H9 (cell line): ENCODE measurements around the gene SERINC1. TPM values are rescaled to one million over a fixed set of nuclear protein-coding genes. Genes with fewer than 3 reads are reported as not detected.

ENCODE experiments used
- DNase-seq: peaks from one replicate; pipeline ENCODE4 v3.0.0-alpha.2; 2017
- H2AFZ ChIP-seq: one replicate; pipeline ENCODE4 v1.6.1; 2013; ENCODE audit warnings: mild to moderate bottlenecking, low read length, control low read depth, moderate library complexity
- H2AK5ac ChIP-seq: 2 replicates; pipeline ENCODE4 v1.6.1; 2013; ENCODE audit warnings: low read length, control low read depth, mixed read lengths; ENCODE audit not compliant: insufficient read length
- H2BK120ac ChIP-seq: one replicate; pipeline ENCODE4 v1.6.1; 2013; ENCODE audit warnings: low read depth, mild to moderate bottlenecking, low read length, control low read depth, inconsistent platforms; ENCODE audit not compliant: poor library complexity, severe bottlenecking
- H2BK12ac ChIP-seq: 2 replicates; pipeline ENCODE4 v1.6.1; 2013; ENCODE audit warnings: low read length, control low read depth, mixed read lengths, low read depth; ENCODE audit not compliant: insufficient read length
- H2BK15ac ChIP-seq: 2 replicates; pipeline ENCODE4 v1.6.1; 2013; ENCODE audit warnings: low read depth, low read length, control low read depth
- H2BK20ac ChIP-seq: one replicate; pipeline ENCODE4 v1.6.1; 2013; ENCODE audit warnings: low read depth, mild to moderate bottlenecking, low read length, control low read depth, inconsistent platforms; ENCODE audit not compliant: poor library complexity, severe bottlenecking
- H2BK5ac ChIP-seq: 2 replicates; pipeline ENCODE4 v1.6.1; 2013; ENCODE audit warnings: low read length, control low read depth, mixed read lengths; ENCODE audit not compliant: insufficient read length
- H3K14ac ChIP-seq: 2 replicates; pipeline ENCODE4 v1.6.1; 2013; ENCODE audit warnings: low read length, control low read depth; ENCODE audit not compliant: insufficient read depth
- H3K18ac ChIP-seq: 2 replicates; pipeline ENCODE4 v1.6.1; 2013; ENCODE audit warnings: low read depth, mild to moderate bottlenecking, mixed read lengths, low read length, control low read depth; ENCODE audit not compliant: insufficient read length
- H3K23ac ChIP-seq: 2 replicates; pipeline ENCODE4 v1.6.1; 2013; ENCODE audit warnings: low read length, control low read depth, mixed read lengths, low read depth; ENCODE audit not compliant: insufficient read length
- H3K23me2 ChIP-seq: 2 replicates; pipeline ENCODE4 v1.6.1; 2013; ENCODE audit warnings: low read depth, mild to moderate bottlenecking, mixed read lengths, low read length, control low read depth; ENCODE audit not compliant: insufficient read length, poor library complexity, severe bottlenecking
- H3K27ac ChIP-seq: 2 replicates; pipeline ENCODE4 v1.5.1; 2013; ENCODE audit warnings: low read length, control low read depth, mixed read lengths, low read depth; ENCODE audit not compliant: insufficient read length
- H3K27me3 ChIP-seq: 2 replicates; pipeline ENCODE4 v1.6.1; 2013; ENCODE audit warnings: low read length, control low read depth, inconsistent platforms; ENCODE audit not compliant: insufficient read depth
- H3K4ac ChIP-seq: 2 replicates; pipeline ENCODE4 v1.6.1; 2013; ENCODE audit warnings: low read depth, mild to moderate bottlenecking, control low read depth, inconsistent platforms, low read length, moderate library complexity
- H3K4me1 ChIP-seq: 2 replicates; pipeline ENCODE4 v1.6.1; 2013; ENCODE audit warnings: low read length, control low read depth, inconsistent platforms; ENCODE audit not compliant: insufficient read depth
- H3K4me2 ChIP-seq: 2 replicates; pipeline ENCODE4 v1.6.1; 2013; ENCODE audit warnings: low read length, control low read depth, mixed read lengths; ENCODE audit not compliant: insufficient read length, insufficient read depth
- H3K56ac ChIP-seq: 2 replicates; pipeline ENCODE4 v1.6.1; 2013; ENCODE audit warnings: low read depth, mild to moderate bottlenecking, mixed read lengths, low read length, control low read depth; ENCODE audit not compliant: insufficient read length
- H3K79me1 ChIP-seq: 2 replicates; pipeline ENCODE4 v1.6.1; 2013; ENCODE audit warnings: low read depth, mild to moderate bottlenecking, moderate library complexity, low read length, control low read depth, inconsistent platforms; ENCODE audit not compliant: insufficient read depth, poor library complexity, severe bottlenecking
- H3K79me2 ChIP-seq: 2 replicates; pipeline ENCODE4 v1.6.1; 2013; ENCODE audit warnings: low read length, control low read depth, inconsistent platforms; ENCODE audit not compliant: insufficient read depth
- H3K9ac ChIP-seq: 2 replicates; pipeline ENCODE4 v1.6.1; 2013; ENCODE audit warnings: low read length, control low read depth, mixed read lengths; ENCODE audit not compliant: insufficient read length; ENCODE audit errors: extremely low read depth
- H3K9me3 ChIP-seq: one replicate; pipeline ENCODE4 v1.6.1; 2013; ENCODE audit warnings: low read depth, low read length, inconsistent platforms; ENCODE audit not compliant: control insufficient read depth
- H3T11ph ChIP-seq: one replicate; pipeline ENCODE4 v1.6.1; 2013; ENCODE audit warnings: mild to moderate bottlenecking, low read length, control low read depth, inconsistent platforms
- H4K20me1 ChIP-seq: one replicate; pipeline ENCODE4 v1.6.1; 2013; ENCODE audit not compliant: control insufficient read depth, insufficient read length, insufficient read depth
- H4K5ac ChIP-seq: 2 replicates; pipeline ENCODE4 v1.6.1; 2013; ENCODE audit warnings: low read depth, mild to moderate bottlenecking, mixed read lengths, low read length, control low read depth; ENCODE audit not compliant: insufficient read length
- H4K8ac ChIP-seq: replicated peaks from 2 replicates; pipeline ENCODE4 v1.6.1; 2013; ENCODE audit warnings: low read length, control low read depth, mixed read lengths, low read depth; ENCODE audit not compliant: insufficient read length
- H4K91ac ChIP-seq: 2 replicates; pipeline ENCODE4 v1.6.1; 2013; ENCODE audit warnings: low read depth, mild to moderate bottlenecking, moderate library complexity, mixed read lengths, low read length, control low read depth; ENCODE audit not compliant: insufficient read length
- H3K27ac Mint-ChIP-seq, 3 experiments: 2 replicates in 2 of 3; 3 replicates in 1 of 3; pipeline ENCODE4 v1.8.0; 2020 to 2021; ENCODE audit warnings: mixed read lengths in 3 of 3, mild to moderate bottlenecking in 1 of 3, moderate library complexity in 1 of 3
- H3K27me3 Mint-ChIP-seq: 2 replicates; pipeline ENCODE4 v1.8.0; 2021; ENCODE audit warnings: low read depth, mild to moderate bottlenecking, moderate library complexity, mixed read lengths
- H3K36me3 Mint-ChIP-seq, 3 experiments: 2 replicates in 2 of 3; 3 replicates in 1 of 3; pipeline ENCODE4 v1.8.0; 2020 to 2021; ENCODE audit warnings: low read depth in 3 of 3, mixed read lengths in 3 of 3; ENCODE audit not compliant: insufficient read depth in 1 of 3
- H3K4me1 Mint-ChIP-seq, 2 experiments: 2 replicates each; pipeline ENCODE4 v1.8.0; 2020; ENCODE audit warnings: mixed read lengths in 2 of 2
- H3K4me3 Mint-ChIP-seq, 2 experiments: 2 replicates in 1 of 2; 3 replicates in 1 of 2; pipeline ENCODE4 v1.8.0; 2020 to 2021; ENCODE audit warnings: mild to moderate bottlenecking in 2 of 2, mixed read lengths in 2 of 2, moderate library complexity in 1 of 2
- H3K9me3 Mint-ChIP-seq, 2 experiments: 2 replicates in 1 of 2; 3 replicates in 1 of 2; pipeline ENCODE4 v1.8.0; 2020; ENCODE audit warnings: mild to moderate bottlenecking in 2 of 2, mixed read lengths in 2 of 2, moderate library complexity in 1 of 2
- CTCF ChIP-seq: fragments of 200-600 bp; sonication (generic); conservative IDR thresholded peaks from 3 replicates; pipeline ENCODE4 v1.8.0; 2021; ENCODE audit warnings: antibody characterized with exemption, mild to moderate bottlenecking
- WGBS: extraction: QIAGEN DNeasy Blood & Tissue Kit; methylation state at CpG from one replicate; pipeline ENCODE4 v1.1.7; 2013; ENCODE audit warnings: missing lambda C conversion rate, low lambda C conversion rate, mixed read lengths; ENCODE audit not compliant: insufficient read length; ENCODE audit errors: extremely low coverage; 5-methylcytosine and 5-hydroxymethylcytosine counted together
- total RNA-seq: library from RNA; stranded (reverse); gene quantifications from 2 replicates; pipeline ENCODE4 v1.2.1, GENCODE V29; 2021

The SERINC1 gene
- total RNA-seq, 1 experiment from 2014 or later: 48.4 TPM

GRCh38 chr6:122426597-122426996, 45.0 kb downstream of the SERINC1 start:
- peaks cover 8 to 72% (median 50%) of the 10 kb centered on the region in 3 experiments; a peak in 6 of 7 replicates for H3K36me3 Mint-ChIP-seq
- no peak overlapping the region for H3K4me2 ChIP-seq
- H4K5ac ChIP-seq: no peak overlapping the region
- no peaks in the 10 kb centered on the region for H3K27me3 ChIP-seq
- no peak overlapping the region for H3K4ac ChIP-seq
- H3K23ac ChIP-seq: no peak overlapping the region
- H2BK15ac ChIP-seq: no peak overlapping the region
- H2BK12ac ChIP-seq: no peak overlapping the region
- H2BK5ac ChIP-seq: no peak overlapping the region
- DNase-seq: no peak
- no peak overlapping the region for H3K56ac ChIP-seq
- no peak overlapping the region for H3K18ac ChIP-seq
- H3K4me3 Mint-ChIP-seq: no peak overlapping the region
- no peak overlapping the region for H3T11ph ChIP-seq
- no peak overlapping the region; a peak in 1 of 7 replicates for H3K27ac Mint-ChIP-seq
- H3K4me1 ChIP-seq: no peaks in the 10 kb centered on the region
- H3K27ac ChIP-seq: no peak overlapping the region
- peaks cover 0 to 2% of the 10 kb centered on the region in 2 experiments; a peak in 1 of 4 replicates for H3K4me1 Mint-ChIP-seq
- H3K9me3 Mint-ChIP-seq: no peaks in the 10 kb centered on the region
- H3K79me1 ChIP-seq: no peaks in the 10 kb centered on the region
- no peak overlapping the region for H2AFZ ChIP-seq
- no peaks in the 10 kb centered on the region for H3K79me2 ChIP-seq
- no peak overlapping the region for H2AK5ac ChIP-seq
- no peaks in the 10 kb centered on the region for H3K9me3 ChIP-seq
- WGBS: no CpG with 5 or more reads among the region's 3 CpGs
- H2BK120ac ChIP-seq: no peak overlapping the region
- no peaks in the 10 kb centered on the region for H3K23me2 ChIP-seq
- H3K27me3 Mint-ChIP-seq: no peaks in the 10 kb centered on the region
- H3K9ac ChIP-seq: no peak overlapping the region
- TF ChIP-seq CTCF: no peak
- H3K14ac ChIP-seq: no peak overlapping the region
- H4K20me1 ChIP-seq: no peaks in the 10 kb centered on the region
- no peak overlapping the region for H4K8ac ChIP-seq
- no peak overlapping the region for H2BK20ac ChIP-seq
- no peak overlapping the region for H4K91ac ChIP-seq
